Activated T-helper 2 cell treated with anti-CD3 and anti-CD28 coated beads, Interferon-gamma antibody, Interleukin-2, Interleukin-4, amounts not matched to agents 10 μg/mL and 5 μg/mL and 100 μg/mL, durations not matched to agents 14 hours and 24 hours and 36 hours (primary cell): ENCODE measurements around the gene MAPK8IP1. TPM values are rescaled to one million over a fixed set of nuclear protein-coding genes. Genes with fewer than 3 reads are reported as not detected.

Source experiments
- DNase-seq: peaks from one replicate; pipeline ENCODE4 v3.0.0; 2021; ENCODE audit warnings: low spot score
- H3K27ac Mint-ChIP-seq: one replicate; pipeline ENCODE4 v1.8.0; 2021; ENCODE audit warnings: mixed read lengths
- H3K27me3 Mint-ChIP-seq: one replicate; pipeline ENCODE4 v1.8.0; 2021; ENCODE audit warnings: low read depth, mixed read lengths
- H3K36me3 Mint-ChIP-seq: one replicate; pipeline ENCODE4 v1.8.0; 2021; ENCODE audit warnings: low read depth, mixed read lengths
- H3K4me1 Mint-ChIP-seq: one replicate; pipeline ENCODE4 v1.8.0; 2021; ENCODE audit warnings: low read depth, mixed read lengths
- H3K4me3 Mint-ChIP-seq: one replicate; pipeline ENCODE4 v1.8.0; 2021; ENCODE audit warnings: low read depth, mild to moderate bottlenecking, moderate library complexity, mixed read lengths
- H3K9me3 Mint-ChIP-seq: one replicate; pipeline ENCODE4 v1.8.0; 2021; ENCODE audit warnings: mixed read lengths
- intact Hi-C: fragments of 100-400 bp; cut with micrococcal nuclease; formaldehyde crosslinking; loops from one replicate; pipeline ENCODE4 v1.15.1; 2023
- total RNA-seq: library from RNA; stranded (reverse); gene quantifications from 2 replicates; pipeline ENCODE4 v1.2.3, GENCODE V29; 2022

Gene MAPK8IP1
- total RNA-seq, 1 donor from 2014 or later, result 0.66 TPM

DNA sequence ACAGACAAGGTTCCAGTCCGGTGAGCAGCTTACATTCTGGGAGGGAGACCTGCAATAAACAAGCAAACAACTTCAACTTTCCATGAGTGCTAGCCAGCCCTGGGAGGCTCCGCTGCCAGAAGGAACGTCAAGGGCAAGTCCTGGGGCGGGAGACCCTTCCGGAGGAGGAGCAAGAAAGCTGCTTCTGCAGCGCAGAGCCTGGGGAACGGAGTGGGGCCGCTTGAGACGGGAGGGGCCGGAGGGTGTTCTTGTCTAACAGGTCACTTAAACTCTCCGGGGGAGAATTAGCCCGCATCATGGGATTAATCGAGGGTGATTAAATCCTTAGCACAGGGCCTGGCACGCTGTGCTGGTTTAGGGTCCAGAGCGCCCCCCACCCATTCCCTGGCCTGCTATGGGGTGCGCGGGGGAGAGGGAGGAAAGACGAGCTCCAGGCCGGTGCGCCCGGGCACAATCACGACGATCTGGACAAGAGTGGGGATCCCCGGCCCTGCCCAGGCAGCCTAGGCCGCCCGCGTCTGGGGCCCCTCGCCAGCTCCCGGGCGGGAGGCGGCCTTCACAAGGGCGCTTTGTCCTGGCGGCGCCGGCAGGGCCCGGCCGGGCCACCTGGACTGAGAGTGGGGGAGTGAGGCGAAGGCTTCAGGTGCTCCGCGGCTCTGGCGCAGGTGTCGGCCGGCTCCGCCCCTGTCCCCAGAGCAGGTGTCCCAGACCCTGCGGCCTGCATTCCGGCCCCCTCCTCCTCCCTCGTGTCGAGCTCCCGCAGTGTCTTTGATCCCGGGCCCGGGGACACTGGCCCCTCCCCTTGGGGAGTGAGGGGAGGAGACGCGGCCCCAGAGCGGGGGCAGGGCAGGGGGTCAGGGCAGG, 36.3 kb downstream of the MAPK8IP1 start:
- H3K4me3 Mint-ChIP-seq, result peak overlapping the region; percentile 17
- H3K27ac Mint-ChIP-seq, result no peak overlapping the region
- H3K36me3 Mint-ChIP-seq, result no peaks in the 10 kb centered on the region

DNA sequence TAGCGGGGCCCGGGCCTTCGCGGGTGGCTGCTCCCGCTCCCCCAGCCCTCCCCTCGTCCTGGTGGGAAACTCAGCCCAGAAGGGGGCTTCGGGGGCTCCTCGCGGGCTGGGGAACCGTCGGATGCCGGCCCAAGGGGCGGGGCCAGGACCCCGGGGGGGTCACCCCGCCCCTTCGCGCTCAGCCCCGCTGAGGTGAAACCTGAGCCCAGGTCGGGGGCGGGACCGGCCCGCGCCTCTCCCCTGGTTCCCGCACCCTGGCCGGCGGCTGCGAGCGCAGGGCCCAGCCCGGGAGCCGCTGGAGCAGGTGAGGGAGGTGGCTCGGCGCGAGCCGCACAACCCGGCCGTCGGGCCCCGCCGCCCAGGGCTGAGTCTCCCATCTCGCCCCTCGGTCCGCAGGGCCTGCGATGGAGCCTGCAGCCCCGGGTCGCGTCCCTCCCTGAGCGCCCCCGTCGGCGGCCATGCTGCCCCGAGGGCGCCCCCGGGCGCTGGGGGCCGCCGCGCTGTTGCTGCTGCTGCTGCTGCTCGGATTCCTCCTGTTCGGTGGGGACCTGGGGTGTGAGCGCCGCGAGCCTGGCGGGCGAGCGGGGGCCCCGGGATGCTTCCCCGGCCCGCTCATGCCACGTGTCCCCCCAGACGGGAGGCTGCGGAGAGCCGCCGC, 37.1 kb downstream of the MAPK8IP1 start, which contains the start of gene LARGE2:
LARGE2 (plus strand) TSS at position 232 of the 658 bp plus-strand sequence; CDS start at position 459, 227 bp downstream.
- Mint-ChIP-seq H3K4me1 (peaks cover 15% of the 10 kb centered on the region), H3K9me3 (no peaks in the 10 kb centered on the region), H3K27ac (no peak within 1 kb of the TSS), H3K4me3 (peak within 1 kb of the TSS; percentile 47), H3K36me3 (no peaks in the 10 kb centered on the region), H3K27me3 (peaks cover 23% of the 10 kb centered on the region)
- intact Hi-C loops, result no loop called here
- no peak for DNase-seq

More for the DNA sequence above, 36.3 kb downstream of the MAPK8IP1 start:
- Mint-ChIP-seq H3K27me3 (peaks cover 23% of the 10 kb centered on the region), H3K4me1 (peaks cover 18% of the 10 kb centered on the region), H3K9me3 (no peaks in the 10 kb centered on the region)
- intact Hi-C loops, result no loop called here
- no peak for DNase-seq

DNA sequence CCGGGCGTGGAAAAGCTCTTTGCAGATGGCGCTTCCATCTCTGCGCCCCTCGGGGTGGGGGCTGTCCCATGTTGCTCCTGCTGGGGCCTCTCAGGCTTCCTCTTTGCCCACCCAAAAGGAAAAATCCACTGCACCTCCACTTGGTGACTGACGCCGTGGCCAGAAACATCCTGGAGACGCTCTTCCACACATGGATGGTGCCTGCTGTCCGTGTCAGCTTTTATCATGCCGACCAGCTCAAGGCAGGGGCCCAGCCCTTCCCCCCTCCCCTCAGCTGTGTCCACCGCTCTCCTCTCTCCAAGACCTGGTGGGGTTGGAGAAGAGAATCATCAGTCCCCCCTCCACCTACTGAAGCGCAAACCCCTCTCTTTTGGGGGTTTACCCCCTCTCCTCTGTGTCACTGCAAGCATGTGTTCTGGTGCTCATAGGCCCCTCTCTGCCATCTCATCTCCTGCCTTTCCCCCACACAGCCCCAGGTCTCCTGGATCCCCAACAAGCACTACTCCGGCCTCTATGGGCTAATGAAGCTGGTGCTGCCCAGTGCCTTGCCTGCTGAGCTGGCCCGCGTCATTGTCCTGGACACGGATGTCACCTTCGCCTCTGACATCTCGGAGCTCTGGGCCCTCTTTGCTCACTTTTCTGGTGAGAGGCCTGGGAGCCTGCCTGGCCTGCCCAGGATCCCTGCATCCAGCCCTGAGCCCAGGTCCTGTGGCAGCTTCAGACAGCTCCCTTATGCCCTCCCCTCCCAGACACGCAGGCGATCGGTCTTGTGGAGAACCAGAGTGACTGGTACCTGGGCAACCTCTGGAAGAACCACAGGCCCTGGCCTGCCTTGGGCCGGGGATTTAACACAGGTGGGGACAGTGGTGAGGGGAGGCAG, 38.8 kb downstream of the MAPK8IP1 start:
- intact Hi-C loops, result no loop called here
- Mint-ChIP-seq H3K27me3 (peaks cover 23% of the 10 kb centered on the region), H3K4me3 (peak overlapping the region; percentile 17), H3K4me1 (peaks cover 12% of the 10 kb centered on the region), H3K9me3 (no peaks in the 10 kb centered on the region), H3K36me3 (no peaks in the 10 kb centered on the region), H3K27ac (no peak overlapping the region)
- no peak for DNase-seq

DNA sequence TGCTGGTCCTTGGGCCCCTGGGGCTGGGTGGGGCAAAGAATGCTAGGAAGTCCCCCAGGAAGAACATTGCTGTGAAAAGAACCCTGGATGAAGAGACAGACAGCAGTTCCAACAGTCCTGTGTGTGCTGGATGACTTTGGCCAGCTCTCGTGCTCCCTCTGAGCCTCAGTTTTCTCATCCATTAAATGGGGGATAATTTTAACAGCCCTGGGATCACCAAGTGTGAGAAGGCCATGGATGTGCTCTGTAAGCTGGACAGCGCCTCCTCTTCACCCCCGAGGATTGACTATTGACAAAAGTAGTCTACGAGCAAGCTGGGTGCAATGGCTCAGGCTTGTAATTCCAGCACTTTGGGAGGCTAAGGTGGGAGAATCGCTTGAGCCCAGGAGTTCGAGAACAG, 39.5 kb downstream of the MAPK8IP1 start:
- peaks cover 23% of the 10 kb centered on the region for H3K27me3 Mint-ChIP-seq
- peaks cover 10% of the 10 kb centered on the region for H3K4me1 Mint-ChIP-seq
- no peak overlapping the region for H3K27ac Mint-ChIP-seq
- DNase-seq, result no peak
- H3K9me3 Mint-ChIP-seq, result no peaks in the 10 kb centered on the region
- no peak overlapping the region for H3K4me3 Mint-ChIP-seq
- intact Hi-C loops, result no loop called here
- no peaks in the 10 kb centered on the region for H3K36me3 Mint-ChIP-seq

DNA sequence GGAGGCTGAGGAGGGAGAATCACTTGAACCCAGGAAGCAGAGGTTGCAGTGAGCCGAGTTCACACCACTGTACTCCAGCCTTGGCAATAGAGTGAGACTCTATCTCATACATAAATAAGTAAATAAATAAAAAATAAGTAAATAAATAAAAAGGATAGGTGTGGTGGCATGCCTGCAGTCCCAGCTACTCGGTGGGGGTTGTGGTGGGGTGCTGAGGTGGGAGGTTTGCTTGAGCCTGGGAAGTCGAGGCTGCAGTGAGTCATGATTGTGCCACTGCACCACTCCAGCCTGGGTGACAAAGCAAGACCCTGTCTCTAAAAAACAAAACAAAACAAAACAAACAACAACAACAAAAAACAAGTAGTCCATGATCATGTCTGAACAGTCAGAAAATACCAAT, 40.1 kb downstream of the MAPK8IP1 start:
- H3K9me3 Mint-ChIP-seq, result no peaks in the 10 kb centered on the region
- intact Hi-C loops, result no loop called here
- DNase-seq, result no peak
- H3K4me1 Mint-ChIP-seq, result peaks cover 16% of the 10 kb centered on the region
- no peak overlapping the region for H3K27ac Mint-ChIP-seq
- peaks cover 23% of the 10 kb centered on the region for H3K27me3 Mint-ChIP-seq
- H3K36me3 Mint-ChIP-seq, result no peaks in the 10 kb centered on the region
- H3K4me3 Mint-ChIP-seq, result no peak overlapping the region

DNA sequence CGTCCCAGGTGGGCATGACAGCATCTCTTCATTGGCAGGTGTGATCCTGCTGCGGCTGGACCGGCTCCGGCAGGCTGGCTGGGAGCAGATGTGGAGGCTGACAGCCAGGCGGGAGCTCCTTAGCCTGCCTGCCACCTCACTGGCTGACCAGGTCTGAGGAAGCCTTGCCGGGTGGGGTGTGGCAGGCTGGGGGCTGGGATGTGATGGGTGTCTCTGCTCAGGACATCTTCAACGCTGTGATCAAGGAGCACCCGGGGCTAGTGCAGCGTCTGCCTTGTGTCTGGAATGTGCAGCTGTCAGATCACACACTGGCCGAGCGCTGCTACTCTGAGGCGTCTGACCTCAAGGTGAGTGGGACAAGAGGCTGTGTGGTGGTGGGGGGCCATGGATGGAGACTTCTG, 40.5 kb downstream of the MAPK8IP1 start:
- H3K36me3 Mint-ChIP-seq, result no peaks in the 10 kb centered on the region
- peaks cover 17% of the 10 kb centered on the region for H3K4me1 Mint-ChIP-seq
- H3K27me3 Mint-ChIP-seq, result peaks cover 23% of the 10 kb centered on the region
- DNase-seq, result no peak
- no peak overlapping the region for H3K4me3 Mint-ChIP-seq
- intact Hi-C loops, result no loop called here
- no peaks in the 10 kb centered on the region for H3K9me3 Mint-ChIP-seq
- H3K27ac Mint-ChIP-seq, result no peak overlapping the region

DNA sequence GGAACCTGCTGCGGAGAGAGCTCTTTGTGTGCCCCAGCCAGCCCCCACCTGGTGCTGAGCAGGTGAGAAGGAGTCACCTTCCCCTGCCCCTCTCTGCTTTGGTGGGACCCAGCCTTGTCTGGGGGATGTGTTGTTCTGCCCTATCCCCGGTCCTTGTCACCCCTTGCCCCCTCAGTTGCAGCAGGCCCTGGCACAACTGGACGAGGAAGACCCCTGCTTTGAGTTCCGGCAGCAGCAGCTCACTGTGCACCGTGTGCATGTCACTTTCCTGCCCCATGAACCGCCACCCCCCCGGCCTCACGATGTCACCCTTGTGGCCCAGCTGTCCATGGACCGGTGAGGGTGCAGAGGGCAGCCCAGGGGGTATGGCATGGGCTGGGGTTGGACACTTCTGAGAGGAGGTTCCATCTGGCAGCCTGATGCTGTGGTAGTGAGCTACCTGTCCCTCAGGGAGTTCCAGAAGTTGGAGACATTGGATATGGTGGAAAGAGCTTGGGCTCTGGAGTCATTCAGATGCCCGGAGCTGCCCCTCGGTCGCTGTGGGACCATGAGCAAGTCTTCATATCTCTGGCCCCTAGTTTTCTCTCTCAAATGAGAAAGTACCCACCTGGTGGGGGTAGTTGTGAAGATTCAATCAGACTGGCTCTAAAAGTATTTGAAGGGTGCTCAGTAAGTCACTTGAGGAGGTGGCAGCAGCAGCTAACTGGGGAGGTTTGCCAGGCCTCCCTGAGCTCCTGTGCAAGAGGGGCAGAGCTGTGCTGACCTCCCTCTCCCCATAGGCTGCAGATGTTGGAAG, 41.3 kb downstream of the MAPK8IP1 start:
- Mint-ChIP-seq H3K9me3 (no peaks in the 10 kb centered on the region), H3K27me3 (peaks cover 17% of the 10 kb centered on the region), H3K4me3 (no peak overlapping the region), H3K4me1 (peaks cover 14% of the 10 kb centered on the region), H3K27ac (no peak overlapping the region), H3K36me3 (no peaks in the 10 kb centered on the region)
- DNase-seq, result no peak
- intact Hi-C loops, result no loop called here

DNA sequence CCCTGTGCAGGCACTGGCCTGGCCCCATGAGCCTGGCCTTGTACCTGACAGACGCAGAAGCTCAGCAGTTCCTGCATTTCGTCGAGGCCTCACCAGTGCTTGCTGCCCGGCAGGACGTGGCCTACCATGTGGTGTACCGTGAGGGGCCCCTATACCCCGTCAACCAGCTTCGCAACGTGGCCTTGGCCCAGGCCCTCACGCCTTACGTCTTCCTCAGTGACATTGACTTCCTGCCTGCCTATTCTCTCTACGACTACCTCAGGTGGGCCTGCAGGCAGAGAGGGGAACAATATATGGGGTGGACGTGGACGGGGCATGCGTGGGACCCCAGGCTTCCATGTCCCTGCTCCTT, 41.9 kb downstream of the MAPK8IP1 start:
- H3K36me3 Mint-ChIP-seq, result no peaks in the 10 kb centered on the region
- intact Hi-C loops, result no loop called here

DNA sequence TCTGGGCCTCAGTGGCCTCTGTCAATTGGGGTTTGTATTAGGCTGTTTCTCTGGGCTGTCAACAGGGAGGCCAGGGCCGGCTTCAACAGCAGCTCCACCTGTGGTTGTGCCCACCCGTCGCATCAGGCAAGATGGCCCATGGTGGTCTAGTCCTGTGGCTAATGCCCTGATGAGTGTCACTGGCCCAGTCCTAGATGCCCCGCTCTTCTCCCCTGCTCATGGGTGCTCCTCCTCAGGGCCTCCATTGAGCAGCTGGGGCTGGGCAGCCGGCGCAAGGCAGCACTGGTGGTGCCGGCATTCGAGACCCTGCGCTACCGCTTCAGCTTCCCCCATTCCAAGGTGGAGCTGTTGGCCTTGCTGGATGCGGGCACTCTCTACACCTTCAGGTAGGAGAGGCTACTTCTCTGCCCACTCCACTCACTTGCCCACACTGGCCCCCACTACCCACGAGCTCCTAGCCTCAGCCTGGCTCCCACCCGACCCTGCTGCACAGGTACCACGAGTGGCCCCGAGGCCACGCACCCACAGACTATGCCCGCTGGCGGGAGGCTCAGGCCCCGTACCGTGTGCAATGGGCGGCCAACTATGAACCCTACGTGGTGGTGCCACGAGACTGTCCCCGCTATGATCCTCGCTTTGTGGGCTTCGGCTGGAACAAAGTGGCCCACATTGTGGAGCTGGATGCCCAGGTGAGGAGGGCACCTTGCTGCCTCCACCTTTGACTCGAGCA, 42.4 kb downstream of the MAPK8IP1 start:
- Mint-ChIP-seq H3K27me3 (peaks cover 16% of the 10 kb centered on the region), H3K27ac (no peak overlapping the region), H3K36me3 (no peaks in the 10 kb centered on the region), H3K4me3 (no peak overlapping the region), H3K9me3 (no peaks in the 10 kb centered on the region), H3K4me1 (peaks cover 14% of the 10 kb centered on the region)
- DNase-seq, result no peak
- intact Hi-C loops, result no loop called here

More for the DNA sequence above, 41.9 kb downstream of the MAPK8IP1 start:
- Mint-ChIP-seq H3K4me3 (no peak overlapping the region), H3K27me3 (peaks cover 16% of the 10 kb centered on the region), H3K9me3 (no peaks in the 10 kb centered on the region), H3K4me1 (peaks cover 14% of the 10 kb centered on the region), H3K27ac (no peak overlapping the region)
- no peak for DNase-seq

DNA sequence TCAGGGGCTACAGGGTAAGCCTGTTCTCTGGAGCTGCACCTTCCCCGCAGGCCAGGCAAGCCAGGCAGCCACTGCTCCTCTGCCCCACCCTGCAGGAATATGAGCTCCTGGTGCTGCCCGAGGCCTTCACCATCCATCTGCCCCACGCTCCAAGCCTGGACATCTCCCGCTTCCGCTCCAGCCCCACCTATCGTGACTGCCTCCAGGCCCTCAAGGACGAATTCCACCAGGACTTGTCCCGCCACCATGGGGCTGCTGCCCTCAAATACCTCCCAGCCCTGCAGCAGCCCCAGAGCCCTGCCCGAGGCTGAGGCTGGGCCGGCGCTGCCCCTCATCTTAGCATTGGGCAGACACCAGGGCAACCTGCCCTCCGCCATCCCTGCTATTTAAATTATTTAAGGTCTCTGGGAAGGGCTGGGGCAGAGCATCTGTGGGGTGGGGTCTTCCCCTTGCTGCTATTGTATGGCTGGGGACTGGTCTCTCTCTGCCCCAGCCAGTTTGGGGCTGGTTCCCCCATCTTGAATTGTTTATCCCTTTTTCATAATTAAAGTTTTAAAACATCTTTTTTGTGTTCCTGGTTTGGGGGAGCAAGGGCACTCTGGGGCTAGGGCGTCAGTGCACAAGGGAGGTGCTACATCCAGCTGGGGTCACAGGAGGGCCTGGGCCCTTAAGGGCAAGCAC, 43.2 kb downstream of the MAPK8IP1 start:
- no peaks in the 10 kb centered on the region for H3K9me3 Mint-ChIP-seq
- H3K27ac Mint-ChIP-seq, result no peak overlapping the region
- DNase-seq, result no peak
- peaks cover under 1% of the 10 kb centered on the region for H3K36me3 Mint-ChIP-seq
- H3K4me3 Mint-ChIP-seq, result no peak overlapping the region
- peaks cover 11% of the 10 kb centered on the region for H3K4me1 Mint-ChIP-seq
- H3K27me3 Mint-ChIP-seq, result peaks cover 11% of the 10 kb centered on the region
- intact Hi-C loops, result no loop called here

DNA sequence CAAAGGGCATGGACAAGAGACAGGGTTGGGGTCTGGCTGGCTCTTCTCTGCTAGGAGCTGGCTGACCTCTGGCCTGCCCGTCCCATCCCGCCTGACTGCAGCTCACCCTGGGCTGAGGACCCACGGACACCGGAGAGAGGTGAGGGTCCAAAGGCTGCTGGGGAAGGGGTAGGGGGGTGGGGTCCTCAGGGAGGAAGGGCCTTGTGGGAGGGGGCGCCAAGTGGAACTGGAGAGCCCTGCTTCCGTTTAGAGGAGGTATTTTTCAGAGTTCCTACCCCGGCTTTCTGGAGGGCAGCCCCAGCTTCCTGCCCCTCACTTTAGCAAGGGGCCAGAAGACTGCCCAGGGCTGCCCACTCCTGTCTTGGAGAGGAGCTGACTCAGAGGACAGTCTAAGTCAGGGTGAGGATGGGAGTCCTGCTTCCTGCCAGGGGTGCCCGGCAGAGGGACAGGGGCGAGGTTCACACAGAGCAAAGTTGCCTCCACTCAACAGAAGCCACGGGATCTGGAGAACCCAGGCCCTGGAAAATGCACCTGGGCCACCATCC, 44.1 kb downstream of the MAPK8IP1 start:
- Mint-ChIP-seq H3K27ac (peak overlapping the region; percentile 44), H3K9me3 (no peaks in the 10 kb centered on the region), H3K4me3 (no peak overlapping the region), H3K27me3 (peaks cover 4% of the 10 kb centered on the region), H3K36me3 (peaks cover 4% of the 10 kb centered on the region), H3K4me1 (peaks cover 10% of the 10 kb centered on the region)
- no peak for DNase-seq
- intact Hi-C loops, result no loop called here
